Astrocyte of the cerebellum (primary cell): ENCODE data around the gene LILRB5.
"Not testable (repeated sequence)": the region's sequence is repeated elsewhere in the genome, so short reads cannot be mapped to it uniquely, and the experiment has no call there.

Experiments
- DNase-seq: peaks from one replicate; pipeline ENCODE4 v3.0.0-alpha.2; 2011; ENCODE audit warnings: low read depth
- H3K4me3 ChIP-seq: 2 replicates; pipeline ENCODE4 v1.5.1; 2011; ENCODE audit warnings: mild to moderate bottlenecking, low read depth, low read length, moderate library complexity
- CTCF ChIP-seq: IDR thresholded peaks from 2 replicates; pipeline ENCODE4 v1.5.1; 2012; ENCODE audit warnings: low read length, low read depth, moderate library complexity, mild to moderate bottlenecking; ENCODE audit errors: missing control alignments
- in situ Hi-C: cut with HindIII; loops from 2 replicates; pipeline ENCODE4 v1.10.0; 2017; ENCODE audit warnings: low sequenced_read_pairs

LILRB5 gene

GRCh38 chr19:54248016-54248601, 9.0 kb downstream of the LILRB5 start:
- no peak overlapping the region for H3K4me3 ChIP-seq
- in situ Hi-C loops, result no loop called here
- DNase-seq, result no peak
- TF ChIP-seq CTCF, result no peak

- no peak for DNase-seq
- in situ Hi-C loops, result no loop called here
- no peak overlapping the region for H3K4me3 ChIP-seq
- TF ChIP-seq CTCF, result no peak
Measured at GRCh38 chr19:54247106-54247930, 9.8 kb downstream of the LILRB5 start.

- H3K4me3 ChIP-seq, result no peak overlapping the region
- no peak for DNase-seq
- TF ChIP-seq CTCF, result no peak
- in situ Hi-C loops, result no loop called here
Measured at GRCh38 chr19:54245936-54246335, 11.1 kb downstream of the LILRB5 start.

- in situ Hi-C loops, H3K4me3 ChIP-seq, DNase-seq: not testable (repeated sequence)
Measured at GRCh38 chr19:54243809-54244208, 13.3 kb downstream of the LILRB5 start.

GRCh38 chr19:54242646-54243045, 14.4 kb downstream of the LILRB5 start, which contains the start of gene LILRA6:
Gene LILRA6 (minus strand): TSS chr19:54242790.
- in situ Hi-C loops, DNase-seq, H3K4me3 ChIP-seq: not testable (repeated sequence)

- in situ Hi-C loops, H3K4me3 ChIP-seq, DNase-seq: not testable (repeated sequence)
Measured at GRCh38 chr19:54242234-54242633, 14.8 kb downstream of the LILRB5 start.

GRCh38 chr19:54240372-54241336, 16.4 kb downstream of the LILRB5 start:
- H3K4me3 ChIP-seq, in situ Hi-C loops, DNase-seq: not testable (repeated sequence)

GRCh38 chr19:54239491-54240371, 17.3 kb downstream of the LILRB5 start:
- DNase-seq, in situ Hi-C loops, H3K4me3 ChIP-seq: not testable (repeated sequence)
